NCI-H2227 (cell line): Measurements from ENCODE around the gene USP53.
A peak's percentile ranks its signal among the peaks of the same experiment; 100 is the strongest.
"Not testable (repeated sequence)": the region's sequence is repeated elsewhere in the genome, so short reads cannot be mapped to it uniquely, and the experiment has no call there.

ENCODE experiments used
- DNase-seq: peaks from one replicate; lab custom pipeline; 2025; ENCODE audit not compliant: unreplicated experiment; lab: John Stamatoyannopoulos, UW

USP53 gene

GRCh38 chr4:119212234-119212963 is at the start of gene USP53:
USP53 (plus strand) TSS chr4:119212713; CDS start chr4:119239760, 27,047 bp downstream.
- DNase-seq = peak; percentile 97

DNA sequence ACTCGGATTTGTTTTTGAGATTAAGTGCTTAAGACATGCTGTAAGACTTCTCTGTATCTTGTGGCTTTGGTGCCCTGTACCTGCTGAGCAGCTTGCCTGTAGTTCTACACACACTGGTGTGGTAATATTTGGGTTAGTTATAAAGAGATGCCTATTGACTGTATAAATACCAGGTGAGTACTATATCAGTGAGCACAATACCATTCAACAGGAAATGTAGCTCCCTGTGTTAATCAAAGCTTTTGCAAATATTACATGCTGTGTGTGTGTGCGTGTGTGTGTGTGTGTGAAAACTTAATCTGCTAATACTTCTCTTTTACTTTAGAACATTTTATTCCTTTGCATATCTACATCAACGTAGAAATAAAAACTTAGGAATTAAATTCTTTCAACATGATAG is 46.7 kb upstream of the USP53 start:
- no peak for DNase-seq

GRCh38 chr4:119170195-119170594 is 42.3 kb upstream of the USP53 start:
- DNase-seq = no peak

DNA sequence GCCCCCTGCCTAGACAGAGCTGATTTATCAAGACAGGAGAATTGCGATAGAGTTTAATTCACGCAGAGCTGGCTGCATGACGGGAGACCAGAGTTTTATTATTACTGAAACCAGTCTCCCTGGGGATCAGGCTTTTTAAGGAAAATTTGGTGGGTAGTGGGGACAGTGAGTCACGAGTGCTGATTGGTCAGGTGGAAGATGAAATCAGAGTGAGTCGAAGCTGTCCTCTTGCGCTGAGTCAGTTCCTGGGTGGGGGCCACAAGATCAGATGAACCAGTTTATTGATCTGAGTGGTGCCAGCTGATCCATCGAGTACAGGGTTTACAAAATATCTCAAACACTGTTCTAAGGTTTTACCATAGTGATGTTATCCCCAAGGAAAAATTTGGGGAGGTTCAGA is 40.3 kb upstream of the USP53 start:
- no peak for DNase-seq

DNA sequence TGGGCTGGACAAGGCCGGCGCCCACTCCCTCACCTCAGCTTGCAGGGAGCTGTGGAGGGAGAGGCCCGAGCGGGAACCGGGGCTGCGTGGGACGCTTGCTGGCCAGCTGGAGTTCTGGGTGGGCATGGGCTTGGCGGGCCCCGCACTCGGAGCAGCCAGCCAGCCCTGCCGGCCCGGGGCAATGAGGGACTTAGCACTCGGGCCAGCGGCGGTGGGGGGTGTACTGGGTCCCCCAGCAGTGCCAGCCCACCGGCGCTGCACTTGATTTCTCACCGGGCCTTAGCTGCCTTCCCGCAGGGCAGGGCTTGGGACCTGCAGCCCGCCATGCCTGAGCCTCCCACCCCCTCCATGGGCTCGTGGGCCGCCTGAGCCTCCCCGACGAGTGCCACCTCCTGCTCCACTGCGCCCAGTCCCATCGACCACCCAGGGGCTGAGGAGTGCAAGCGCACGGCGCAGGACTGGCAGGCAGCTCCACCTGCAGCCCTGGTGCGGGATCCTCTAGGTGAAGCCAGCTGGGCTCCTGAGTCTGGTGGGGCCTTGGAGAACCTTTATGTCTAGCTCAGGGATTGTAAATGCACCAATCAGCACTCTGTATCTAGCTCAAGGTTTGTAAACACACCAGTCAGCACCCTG is 38.7 kb upstream of the USP53 start:
- not testable (repeated sequence) for DNase-seq

- DNase-seq = no peak
Measured at GRCh38 chr4:119179011-119179410, 33.5 kb upstream of the USP53 start.

- no peak for DNase-seq
Measured at GRCh38 chr4:119184128-119184527, 28.4 kb upstream of the USP53 start.

DNA sequence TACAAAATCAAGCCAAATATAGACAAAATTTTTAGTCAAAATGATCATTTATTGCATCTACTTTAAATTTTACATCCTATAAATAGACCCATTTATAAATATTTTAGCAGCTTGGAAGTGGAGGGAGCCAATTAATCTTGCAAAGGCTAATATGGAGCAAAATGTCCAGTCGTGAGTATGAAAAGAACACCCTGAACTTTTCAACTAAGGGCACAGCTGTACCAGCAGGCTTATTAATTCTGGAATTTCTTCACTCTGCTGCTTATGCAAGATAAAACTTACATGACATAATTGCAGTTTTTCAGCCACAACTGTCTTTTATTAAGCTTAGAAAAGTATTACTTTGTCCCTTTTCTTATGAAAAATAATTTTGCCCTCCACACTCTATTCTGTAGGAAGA is 22.9 kb upstream of the USP53 start:
- no peak for DNase-seq

- DNase-seq = no peak
Measured at GRCh38 chr4:119190354-119190753, 22.2 kb upstream of the USP53 start.

DNA sequence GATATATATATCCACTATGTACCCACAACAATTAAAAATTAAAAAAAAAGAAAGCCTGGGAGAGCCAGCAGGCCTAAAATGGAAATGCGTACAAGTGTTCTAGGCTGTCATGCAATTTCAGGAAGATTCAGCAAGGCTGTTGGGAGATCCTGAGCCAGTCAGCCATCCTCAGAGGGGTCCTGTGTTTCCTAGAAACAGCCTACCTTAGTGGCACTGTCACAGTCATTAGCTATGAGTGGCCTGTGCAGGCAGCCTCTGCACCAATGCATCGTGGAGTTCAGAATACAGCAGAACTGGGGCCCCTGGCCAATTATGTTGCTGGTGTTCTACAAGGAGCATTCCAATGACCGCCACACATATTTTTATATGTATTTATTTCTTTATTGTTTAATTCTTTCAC is 21.0 kb upstream of the USP53 start:
- no peak for DNase-seq

GRCh38 chr4:119197772-119198212 is 14.7 kb upstream of the USP53 start:
- no peak for DNase-seq

DNA sequence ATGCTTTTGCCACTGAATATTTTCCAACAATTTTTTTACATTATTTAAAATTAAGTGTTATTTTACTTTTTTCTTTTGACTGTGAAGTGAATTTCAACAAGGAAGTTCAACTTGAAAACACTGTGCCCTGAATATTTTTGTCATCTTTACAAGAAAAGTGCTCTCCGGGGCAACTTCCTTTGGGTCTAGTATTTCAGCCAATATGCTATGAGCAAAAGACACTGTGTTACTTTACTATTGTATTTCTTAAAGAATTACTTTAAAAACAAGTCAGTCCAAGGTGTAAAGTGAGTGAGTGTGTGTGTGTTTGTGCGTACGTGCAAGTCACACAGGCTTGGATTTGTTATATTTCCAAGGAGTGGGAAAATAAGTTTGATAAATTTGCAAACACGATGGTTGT is 7.6 kb upstream of the USP53 start:
- no peak for DNase-seq

GRCh38 chr4:119205690-119206089 is 6.8 kb upstream of the USP53 start:
- no peak for DNase-seq

DNA sequence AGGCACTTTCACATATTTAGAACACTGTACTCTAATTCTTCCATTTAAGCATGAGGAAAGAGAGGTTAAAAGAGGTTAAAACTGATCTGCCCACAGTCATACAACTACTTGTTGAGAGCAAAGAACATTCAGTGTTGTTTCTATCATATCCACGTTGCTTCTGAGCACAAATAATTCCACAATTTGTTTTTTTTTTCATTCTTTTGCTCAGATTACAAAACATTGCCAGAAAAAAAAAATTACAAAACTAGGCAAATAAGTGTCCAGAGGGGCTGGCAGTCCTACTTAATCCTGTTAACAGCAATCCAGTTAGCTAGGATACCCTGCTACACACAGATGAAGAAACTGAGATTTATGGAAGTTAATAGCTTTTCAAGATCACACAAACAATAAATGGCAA is 6.3 kb upstream of the USP53 start:
- DNase-seq = no peak

GRCh38 chr4:119207051-119207450 is 5.5 kb upstream of the USP53 start:
- DNase-seq = no peak

GRCh38 chr4:119209077-119209476 is 3.4 kb upstream of the USP53 start:
- no peak for DNase-seq

DNA sequence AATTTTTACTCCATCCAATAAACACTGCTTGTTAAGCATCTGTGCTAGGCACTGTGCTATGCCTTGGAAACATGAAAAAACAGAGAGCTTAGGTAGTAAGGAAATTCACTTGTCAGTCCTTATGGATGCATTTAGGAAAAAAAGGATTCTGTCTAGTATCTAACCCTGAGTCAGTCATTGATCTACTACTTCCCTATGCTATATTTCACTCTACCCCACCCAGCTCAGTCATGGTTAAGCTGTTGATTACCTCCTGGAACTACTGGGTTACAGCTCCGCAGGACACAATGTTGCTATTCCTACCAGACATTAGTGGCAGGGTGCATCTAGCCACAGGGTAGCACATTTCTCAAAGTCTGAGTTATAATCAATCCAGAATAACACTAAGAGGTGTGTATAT is 2.9 kb upstream of the USP53 start:
- no peak for DNase-seq

DNA sequence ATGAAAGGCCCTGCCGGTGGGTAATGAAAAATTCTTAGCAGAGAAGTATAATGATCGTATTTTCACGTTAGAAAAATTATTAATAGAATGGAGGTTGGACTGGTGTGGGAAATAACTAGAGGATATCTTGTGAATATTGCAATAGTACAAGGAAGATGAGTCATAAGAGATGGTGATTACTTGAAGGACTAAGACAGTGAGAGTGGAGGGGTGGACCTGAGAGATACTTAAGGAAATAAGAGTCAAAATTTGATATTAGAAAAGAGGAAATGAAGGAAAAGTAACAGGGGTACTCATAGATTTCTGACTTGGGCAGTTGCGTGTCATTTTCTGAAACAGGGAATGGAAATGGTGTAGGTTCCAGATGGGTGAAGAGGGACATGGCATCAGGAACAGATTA is 1.7 kb upstream of the USP53 start:
- no peak for DNase-seq

DNA sequence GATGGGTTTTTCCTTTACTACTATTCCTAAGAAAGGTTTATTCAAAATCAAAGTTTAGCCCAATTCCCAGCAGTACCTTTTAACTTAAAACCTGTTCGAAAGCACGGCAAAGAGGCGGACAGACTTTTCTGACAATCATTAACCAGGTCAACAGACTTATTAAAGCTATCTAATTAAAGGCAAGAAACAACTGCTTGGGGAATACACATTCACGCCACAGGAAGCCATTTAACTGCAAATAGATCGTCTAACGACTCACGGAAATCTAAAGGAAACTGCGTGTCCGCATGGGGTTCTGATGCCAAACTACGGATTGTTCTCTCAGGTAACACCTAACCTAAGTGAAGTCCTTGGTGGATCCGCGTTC is 663 bp upstream of the USP53 start:
- no peak for DNase-seq

DNA sequence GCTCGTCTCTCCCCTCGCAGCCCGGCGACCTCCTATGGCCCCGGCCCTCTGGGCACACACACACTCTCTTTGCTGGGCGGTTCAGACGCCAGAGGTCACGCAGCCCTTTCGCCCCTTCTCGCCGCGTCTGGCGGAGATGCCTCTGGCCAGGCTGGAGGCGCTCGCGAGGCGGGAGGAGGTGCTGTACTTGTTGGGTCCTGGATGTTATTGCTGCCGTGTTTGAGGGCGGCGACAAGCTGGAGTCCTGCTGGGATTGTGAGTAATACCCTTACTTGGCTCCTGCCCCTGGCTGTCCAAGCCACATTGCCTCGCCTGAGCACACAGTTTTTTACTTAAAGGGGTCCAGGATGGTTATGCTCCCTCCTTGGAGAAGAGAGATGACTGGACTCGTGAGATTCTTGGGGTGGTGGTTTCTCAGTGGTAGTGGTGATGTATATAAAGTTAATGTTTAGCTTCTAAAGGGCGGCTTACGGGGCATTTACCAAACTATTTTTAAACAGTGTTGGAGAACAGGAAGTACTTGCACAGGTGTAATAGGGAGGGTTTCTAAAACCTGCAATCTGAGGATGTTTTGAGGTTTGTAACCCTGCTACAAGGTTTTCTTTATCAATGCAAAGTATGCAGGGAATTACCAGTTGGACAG is 572 bp downstream of the USP53 start:
- peak; percentile 75 for DNase-seq

GRCh38 chr4:119218093-119218492 is 5.6 kb downstream of the USP53 start:
- no peak for DNase-seq

- no peak for DNase-seq
Measured at GRCh38 chr4:119221412-119221811, 8.9 kb downstream of the USP53 start.
